GM12874 (cell line): ENCODE measurements around the gene TAGLN.

Source experiments
- TF ChIP-seq, protein P1 (sequence below): IDR thresholded peaks from 2 replicates; pipeline ENCODE4 v1.5.1; 2011; ENCODE audit warnings: low read depth, mild to moderate bottlenecking, control low read depth, low read length, moderate library complexity; ENCODE audit not compliant: insufficient read depth

Gene TAGLN

DNA sequence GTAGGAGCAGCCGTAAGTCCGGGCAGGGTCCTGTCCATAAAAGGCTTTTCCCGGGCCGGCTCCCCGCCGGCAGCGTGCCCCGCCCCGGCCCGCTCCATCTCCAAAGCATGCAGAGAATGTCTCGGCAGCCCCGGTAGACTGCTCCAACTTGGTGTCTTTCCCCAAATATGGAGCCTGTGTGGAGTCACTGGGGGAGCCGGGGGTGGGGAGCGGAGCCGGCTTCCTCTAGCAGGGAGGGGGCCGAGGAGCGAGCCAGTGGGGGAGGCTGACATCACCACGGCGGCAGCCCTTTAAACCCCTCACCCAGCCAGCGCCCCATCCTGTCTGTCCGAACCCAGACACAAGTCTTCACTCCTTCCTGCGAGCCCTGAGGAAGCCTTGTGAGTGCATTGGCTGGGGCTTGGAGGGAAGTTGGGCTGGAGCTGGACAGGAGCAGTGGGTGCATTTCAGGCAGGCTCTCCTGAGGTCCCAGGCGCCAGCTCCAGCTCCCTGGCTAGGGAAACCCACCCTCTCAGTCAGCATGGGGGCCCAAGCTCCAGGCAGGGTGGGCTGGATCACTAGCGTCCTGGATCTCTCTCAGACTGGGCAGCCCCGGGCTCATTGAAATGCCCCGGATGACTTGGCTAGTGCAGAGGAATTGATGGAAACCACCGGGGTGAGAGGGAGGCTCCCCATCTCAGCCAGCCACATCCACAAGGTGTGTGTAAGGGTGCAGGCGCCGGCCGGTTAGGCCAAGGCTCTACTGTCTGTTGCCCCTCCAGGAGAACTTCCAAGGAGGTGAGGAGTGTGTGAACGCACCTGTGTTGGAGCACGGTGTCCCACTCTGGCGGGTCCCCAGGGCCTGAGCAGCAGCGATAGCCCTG is at the start of gene TAGLN:
Gene TAGLN, plus strand, starts transcription at position 318 of the 863 bp plus-strand sequence. CDS start 3,644 bp downstream, outside the sequence.
- TF ChIP-seq, protein P1, sequence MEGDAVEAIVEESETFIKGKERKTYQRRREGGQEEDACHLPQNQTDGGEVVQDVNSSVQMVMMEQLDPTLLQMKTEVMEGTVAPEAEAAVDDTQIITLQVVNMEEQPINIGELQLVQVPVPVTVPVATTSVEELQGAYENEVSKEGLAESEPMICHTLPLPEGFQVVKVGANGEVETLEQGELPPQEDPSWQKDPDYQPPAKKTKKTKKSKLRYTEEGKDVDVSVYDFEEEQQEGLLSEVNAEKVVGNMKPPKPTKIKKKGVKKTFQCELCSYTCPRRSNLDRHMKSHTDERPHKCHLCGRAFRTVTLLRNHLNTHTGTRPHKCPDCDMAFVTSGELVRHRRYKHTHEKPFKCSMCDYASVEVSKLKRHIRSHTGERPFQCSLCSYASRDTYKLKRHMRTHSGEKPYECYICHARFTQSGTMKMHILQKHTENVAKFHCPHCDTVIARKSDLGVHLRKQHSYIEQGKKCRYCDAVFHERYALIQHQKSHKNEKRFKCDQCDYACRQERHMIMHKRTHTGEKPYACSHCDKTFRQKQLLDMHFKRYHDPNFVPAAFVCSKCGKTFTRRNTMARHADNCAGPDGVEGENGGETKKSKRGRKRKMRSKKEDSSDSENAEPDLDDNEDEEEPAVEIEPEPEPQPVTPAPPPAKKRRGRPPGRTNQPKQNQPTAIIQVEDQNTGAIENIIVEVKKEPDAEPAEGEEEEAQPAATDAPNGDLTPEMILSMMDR = no peak

DNA sequence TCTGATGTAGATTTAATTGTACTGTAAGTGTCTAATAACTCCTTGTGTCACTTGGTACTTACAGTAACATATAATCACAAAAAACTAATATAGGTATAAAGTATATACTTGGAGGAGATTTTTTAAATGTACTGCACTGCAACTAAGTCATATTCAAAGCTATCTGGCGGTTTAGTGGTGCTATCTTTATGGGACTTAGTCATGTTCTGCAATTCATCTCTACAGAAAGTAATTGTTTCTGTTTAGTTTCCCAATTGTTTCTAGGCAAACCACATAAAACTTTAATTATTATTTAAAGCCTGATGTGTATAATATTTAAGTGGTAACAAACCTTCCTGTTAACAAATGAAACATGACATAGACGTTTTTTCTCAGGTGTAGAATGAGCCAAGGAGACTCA is 47.1 kb upstream of the TAGLN start:
- TF ChIP-seq, protein P1 = no peak

- TF ChIP-seq, protein P1 = no peak
Observed at GRCh38 chr11:117154468-117154867, 44.7 kb upstream of the TAGLN start.

GRCh38 chr11:117157507-117157906 is 41.7 kb upstream of the TAGLN start:
- TF ChIP-seq, protein P1 = no peak

DNA sequence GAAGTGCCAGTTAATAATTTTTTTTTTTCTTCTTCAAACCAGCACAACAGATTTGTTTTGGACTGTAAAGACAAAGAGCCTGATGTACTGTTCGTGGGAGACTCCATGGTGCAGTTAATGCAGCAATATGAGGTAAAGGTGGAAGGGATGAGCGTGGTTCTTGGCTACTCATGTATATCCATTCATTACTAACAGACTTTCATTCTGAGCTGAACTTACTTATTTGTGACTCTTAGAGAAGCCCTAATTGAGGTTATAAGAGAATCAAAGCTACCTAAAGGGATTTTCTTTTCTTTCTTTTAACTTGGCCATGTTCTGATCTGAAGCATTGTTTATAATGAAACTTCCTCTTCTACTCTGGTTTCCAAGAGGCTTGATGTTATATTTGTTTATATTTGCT is 39.3 kb upstream of the TAGLN start:
- TF ChIP-seq, protein P1 = no peak

DNA sequence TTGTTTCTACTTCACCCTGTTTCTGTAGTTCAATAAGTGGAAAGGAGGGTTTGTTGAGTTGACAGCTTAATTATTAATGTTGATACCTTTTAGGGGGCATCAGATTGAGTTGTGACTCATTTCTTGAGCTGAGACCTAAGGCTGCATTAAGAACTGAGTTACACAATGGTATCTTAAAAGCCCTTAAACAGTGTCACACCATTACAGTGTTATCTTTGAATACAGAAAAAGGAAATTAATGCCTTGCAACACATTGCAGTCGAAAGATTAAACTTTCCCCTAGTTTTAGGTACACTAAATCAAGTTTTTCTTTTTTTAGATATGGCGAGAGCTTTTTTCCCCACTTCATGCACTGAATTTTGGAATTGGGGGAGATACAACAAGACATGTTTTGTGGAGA is 38.3 kb upstream of the TAGLN start:
- TF ChIP-seq, protein P1 = no peak

GRCh38 chr11:117166491-117166890 is 32.7 kb upstream of the TAGLN start:
- TF ChIP-seq, protein P1 = no peak
